Upper lobe of left lung (tissue), 6 donors: Measurements from ENCODE around the gene FAF2. TPM values are rescaled to one million over a fixed set of nuclear protein-coding genes. Genes with fewer than 3 reads are reported as not detected.

ENCODE experiments used
- ATAC-seq, 2 donors: fragments of 200-7000 bp; cut with Tn5 transposase; one replicate each; pipeline ENCODE4 v1.9.1; 2022; ENCODE audit warnings: mild to moderate bottlenecking in 2 of 2, moderate library complexity in 2 of 2; ENCODE audit not compliant: low FRiP score in 2 of 2
- DNase-seq, 2 donors: peaks; one replicate each; pipeline ENCODE4 v3.0.0-alpha.2; 2019 to 2020
- H3K27ac ChIP-seq, 4 donors: fragments of 200-600 bp; sonication (generic); one replicate each; pipeline ENCODE4 v1.5.1; 2016 to 2019
- H3K27me3 ChIP-seq, 4 donors: fragments of 200-600 bp; sonication (generic); one replicate each; pipeline ENCODE4 v1.5.1; 2017 to 2019
- H3K36me3 ChIP-seq, 4 donors: fragments of 200-600 bp; sonication (generic); one replicate each; pipeline ENCODE4 v1.5.1; 2016 to 2019
- H3K4me1 ChIP-seq, 4 donors: fragments of 200-600 bp; sonication (generic); one replicate each; pipeline ENCODE4 v1.5.1; 2018 to 2019
- H3K4me3 ChIP-seq, 4 donors: fragments of 200-600 bp; sonication (generic); one replicate each; pipeline ENCODE4 v1.5.1; 2017 to 2019; ENCODE audit warnings: mild to moderate bottlenecking in 2 of 4, moderate library complexity in 1 of 4
- H3K9me3 ChIP-seq, 4 donors: fragments of 200-600 bp; sonication (generic); one replicate each; pipeline ENCODE4 v1.5.1; 2018 to 2019
- EP300 ChIP-seq, 4 donors: sonication (generic); formaldehyde crosslinking; IDR thresholded peaks; one replicate each; pipeline ENCODE4 v1.5.1; 2017; ENCODE audit warnings: antibody characterized with exemption in 4 of 4, control low read depth in 2 of 4
- POLR2A ChIP-seq, 4 donors: fragments of 450-650 bp; IDR thresholded peaks; one replicate each; pipeline ENCODE4 v1.5.1; 2016 to 2017; ENCODE audit warnings: antibody characterized with exemption in 4 of 4, mild to moderate bottlenecking in 2 of 4
- POLR2AphosphoS5 ChIP-seq, 2 donors: sonication (generic); formaldehyde crosslinking; IDR thresholded peaks; one replicate each; pipeline ENCODE4 v1.5.1; 2017; ENCODE audit warnings: antibody characterized with exemption in 2 of 2
- WGBS, 2 donors: methylation state at CpG; one replicate each; pipeline ENCODE4 v1.1.5; 2017 to 2018; 5-methylcytosine and 5-hydroxymethylcytosine counted together
- total RNA-seq, 6 donors: library from RNA; depleted of rRNA in 4 of 6; stranded (reverse); fragments of >200 nt in 4 of 6; gene quantifications; one replicate each; pipeline versions ENCODE4 v1.1.0 to v1.2.1, GENCODE V29; 2016 to 2021
- TF ChIP-seq, protein P1 (sequence below), 6 experiments: fragments of 450-650 bp in 4 of 6; fragments of 200-600 bp in 2 of 6; sonication (generic) in 2 of 6; IDR thresholded peaks; one replicate each; pipeline ENCODE4 v1.5.1; 2016 to 2019; ENCODE audit warnings: antibody characterized with exemption in 6 of 6
- donor health status: DM: no; HTN: no; CAD: no; lungs with moderate emphysema.
- donor health status: DM: no; HTN: yes; CAD: no; lungs with severe emphysema.

Gene FAF2
- total RNA-seq, 6 donors from 2014 or later = 11.5 to 33.0 (median 30.0) TPM

DNA sequence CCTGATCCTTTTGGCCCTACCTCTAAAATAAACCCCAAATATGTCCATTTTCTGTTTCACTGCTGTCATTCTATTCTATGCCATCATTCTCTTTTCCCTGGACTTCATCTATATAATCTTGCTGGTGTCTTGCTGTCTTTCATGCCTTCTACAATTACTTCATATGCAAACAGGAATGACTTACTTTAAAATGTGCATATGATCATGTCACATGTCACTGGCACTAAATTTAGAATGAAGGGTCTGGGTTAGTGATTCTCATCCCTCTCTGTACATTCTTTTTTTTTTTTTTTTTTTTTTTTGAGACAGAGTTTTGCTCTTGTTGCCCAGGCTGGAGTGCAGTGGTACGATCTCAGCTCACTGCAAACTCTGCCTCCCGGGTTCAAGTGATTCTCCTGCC is 22.9 kb downstream of the FAF2 start:
- peaks cover 0 to 7% (median 2%) of the 10 kb centered on the region in 4 donors for H3K36me3 ChIP-seq
- no peak overlapping the region for H3K27ac ChIP-seq
- no peak for ATAC-seq
- H3K27me3 ChIP-seq = no peaks in the 10 kb centered on the region
- no peak for DNase-seq
- H3K4me1 ChIP-seq = peaks cover 8 to 15% (median 11%) of the 10 kb centered on the region in 4 donors
- H3K9me3 ChIP-seq = no peaks in the 10 kb centered on the region
- WGBS, 2 donors = 96% methylated on average over 2 of the region's 2 CpGs
- no peak overlapping the region for H3K4me3 ChIP-seq
- TF ChIP-seq, protein P1, sequence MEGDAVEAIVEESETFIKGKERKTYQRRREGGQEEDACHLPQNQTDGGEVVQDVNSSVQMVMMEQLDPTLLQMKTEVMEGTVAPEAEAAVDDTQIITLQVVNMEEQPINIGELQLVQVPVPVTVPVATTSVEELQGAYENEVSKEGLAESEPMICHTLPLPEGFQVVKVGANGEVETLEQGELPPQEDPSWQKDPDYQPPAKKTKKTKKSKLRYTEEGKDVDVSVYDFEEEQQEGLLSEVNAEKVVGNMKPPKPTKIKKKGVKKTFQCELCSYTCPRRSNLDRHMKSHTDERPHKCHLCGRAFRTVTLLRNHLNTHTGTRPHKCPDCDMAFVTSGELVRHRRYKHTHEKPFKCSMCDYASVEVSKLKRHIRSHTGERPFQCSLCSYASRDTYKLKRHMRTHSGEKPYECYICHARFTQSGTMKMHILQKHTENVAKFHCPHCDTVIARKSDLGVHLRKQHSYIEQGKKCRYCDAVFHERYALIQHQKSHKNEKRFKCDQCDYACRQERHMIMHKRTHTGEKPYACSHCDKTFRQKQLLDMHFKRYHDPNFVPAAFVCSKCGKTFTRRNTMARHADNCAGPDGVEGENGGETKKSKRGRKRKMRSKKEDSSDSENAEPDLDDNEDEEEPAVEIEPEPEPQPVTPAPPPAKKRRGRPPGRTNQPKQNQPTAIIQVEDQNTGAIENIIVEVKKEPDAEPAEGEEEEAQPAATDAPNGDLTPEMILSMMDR (IDR thresholded peaks at IDR 0.05) = no peak
- no peak for TF ChIP-seq EP300 (IDR thresholded peaks at IDR 0.05)
- TF ChIP-seq POLR2A (IDR thresholded peaks at IDR 0.05) = no peak
- no peak for TF ChIP-seq POLR2AphosphoS5 (IDR thresholded peaks at IDR 0.05)

- DNase-seq = no peak
- Histone ChIP-seq H3K9me3 (no peaks in the 10 kb centered on the region), H3K36me3 (peaks cover 0 to 7% (median 2%) of the 10 kb centered on the region in 4 donors), H3K4me1 (peaks cover 0 to 3% (median 0%) of the 10 kb centered on the region in 4 donors), H3K27ac (no peak overlapping the region), H3K4me3 (no peak overlapping the region), H3K27me3 (no peaks in the 10 kb centered on the region)
- no peak for ATAC-seq
- WGBS, 2 donors = 84 to 89% methylated on average over 7 of the region's 7 CpGs
- TF ChIP-seq POLR2AphosphoS5 (IDR thresholded peaks at IDR 0.05) = no peak
- TF ChIP-seq POLR2A (IDR thresholded peaks at IDR 0.05) = no peak
- TF ChIP-seq EP300 (IDR thresholded peaks at IDR 0.05) = no peak
- TF ChIP-seq, protein P1 (IDR thresholded peaks at IDR 0.05) = no peak
Observed at GRCh38 chr5:176473335-176474006, 25.3 kb downstream of the FAF2 start.

DNA sequence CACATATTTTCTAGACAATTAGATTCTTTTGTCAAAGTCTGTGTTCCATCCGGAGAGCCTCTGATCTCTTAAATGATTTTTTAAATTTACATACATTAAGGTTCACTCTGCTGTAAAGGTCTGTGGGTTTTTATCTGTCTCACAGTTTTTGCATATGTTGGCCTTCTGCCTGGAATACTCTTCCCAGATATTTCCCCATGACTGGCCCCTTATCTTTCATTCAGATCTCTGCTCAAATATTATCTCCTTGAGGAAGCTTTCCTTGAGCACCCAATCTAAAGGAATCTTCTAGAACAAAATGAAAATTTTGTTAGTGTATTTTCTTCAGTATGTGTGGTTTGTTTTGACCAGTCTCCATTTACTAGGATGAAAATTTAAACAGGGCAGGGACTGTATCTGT is 26.3 kb downstream of the FAF2 start:
- Histone ChIP-seq H3K27me3 (no peaks in the 10 kb centered on the region), H3K27ac (no peak overlapping the region), H3K36me3 (peaks cover 0 to 14% (median 4%) of the 10 kb centered on the region in 4 donors), H3K4me3 (no peak overlapping the region), H3K9me3 (no peaks in the 10 kb centered on the region), H3K4me1 (peaks cover 0 to 3% (median 0%) of the 10 kb centered on the region in 4 donors)
- TF ChIP-seq, protein P1 (IDR thresholded peaks at IDR 0.05) = no peak
- no peak for TF ChIP-seq POLR2A (IDR thresholded peaks at IDR 0.05)
- no peak for TF ChIP-seq POLR2AphosphoS5 (IDR thresholded peaks at IDR 0.05)
- TF ChIP-seq EP300 (IDR thresholded peaks at IDR 0.05) = no peak
- DNase-seq (no peak), ATAC-seq (no peak)
- 94 to 95% methylated on average over 1 of the region's 1 CpG for WGBS, 2 donors

DNA sequence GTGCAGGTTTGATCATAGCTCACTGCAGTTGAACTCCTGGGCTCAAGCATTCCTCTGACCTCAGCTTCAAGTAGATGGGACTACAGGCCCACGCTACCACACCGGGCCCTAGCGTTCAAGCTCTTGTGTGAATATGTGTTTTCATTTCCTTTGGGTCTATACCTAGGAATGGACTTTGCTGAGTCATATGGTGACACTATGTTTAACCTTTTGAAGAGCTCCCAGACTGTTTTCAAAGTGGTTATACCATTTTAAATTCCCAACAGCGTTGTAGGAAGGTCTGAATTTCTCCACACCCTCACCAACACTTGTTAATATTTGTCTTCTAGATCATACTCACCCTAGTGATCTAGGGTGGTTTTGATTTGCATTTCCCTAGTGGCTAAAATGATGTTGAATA is 33.5 kb downstream of the FAF2 start:
- H3K36me3 ChIP-seq = peaks cover 0 to 62% (median 20%) of the 10 kb centered on the region in 4 donors
- 89 to 91% methylated on average over 4 of the region's 4 CpGs for WGBS, 2 donors

More for the DNA sequence above, 33.5 kb downstream of the FAF2 start:
- DNase-seq (no peak), ATAC-seq (no peak)
- Histone ChIP-seq H3K27ac (no peak overlapping the region), H3K4me1 (peaks cover 5 to 10% (median 6%) of the 10 kb centered on the region in 4 donors), H3K9me3 (no peaks in the 10 kb centered on the region), H3K4me3 (no peak overlapping the region), H3K27me3 (no peaks in the 10 kb centered on the region)
- TF ChIP-seq POLR2A (IDR thresholded peaks at IDR 0.05) (no peak), POLR2AphosphoS5 (IDR thresholded peaks at IDR 0.05) (no peak), EP300 (IDR thresholded peaks at IDR 0.05) (no peak)
- TF ChIP-seq, protein P1 (IDR thresholded peaks at IDR 0.05) = no peak
